Esophagus muscularis mucosa (tissue), 3 donors: ENCODE results near the gene ARHGAP6.

Experiments
- EP300 ChIP-seq: sonication (generic); formaldehyde crosslinking; IDR thresholded peaks from one replicate; pipeline ENCODE4 v1.6.1; 2017; ENCODE audit warnings: antibody characterized with exemption
- TF ChIP-seq, protein P1 (sequence below), 3 experiments: fragments of 200-600 bp in 2 of 3; fragments of 450-650 bp in 1 of 3; sonication (generic) in 2 of 3; IDR thresholded peaks; one replicate each; pipeline ENCODE4 v1.5.1; 2017 to 2019; ENCODE audit warnings: antibody characterized with exemption in 3 of 3, mild to moderate bottlenecking in 2 of 3, moderate library complexity in 1 of 3

DNA sequence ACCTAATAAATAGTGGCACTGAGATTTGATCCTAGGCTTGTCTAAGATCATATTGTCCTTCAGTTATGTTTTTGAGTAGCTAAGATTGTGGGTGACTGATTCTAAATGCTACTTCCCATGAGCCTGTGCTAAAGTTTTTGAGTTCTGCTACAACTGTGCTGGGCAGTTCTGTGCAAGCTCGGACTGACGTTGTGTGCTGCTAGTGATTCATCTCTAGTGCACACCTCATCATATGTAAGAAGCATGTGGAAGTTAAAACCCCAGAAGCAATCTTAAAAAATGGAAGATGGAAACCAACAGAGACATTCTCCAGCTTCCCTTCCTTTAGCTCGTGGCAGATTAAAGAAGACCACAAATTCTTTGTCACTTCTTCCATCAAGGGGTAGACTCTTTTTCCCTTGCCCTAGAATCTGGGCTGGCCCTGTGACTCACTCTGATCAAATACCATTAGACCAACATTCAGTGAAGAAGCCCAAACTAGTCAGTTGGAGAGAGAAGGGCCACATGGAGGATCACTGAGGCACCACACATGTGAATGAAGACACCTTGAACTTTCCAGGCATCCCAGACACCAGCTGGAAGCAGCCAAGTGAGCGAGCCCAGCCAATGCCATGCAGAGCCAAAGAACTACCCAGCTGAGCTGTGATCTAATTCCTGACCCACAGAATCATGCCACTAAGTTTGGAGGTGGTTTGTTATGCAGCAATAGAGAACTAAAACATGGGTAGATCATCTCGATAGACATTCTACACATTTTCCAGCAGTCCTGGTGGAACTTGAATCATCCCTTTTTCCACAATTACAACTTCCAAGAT is 16.8 kb downstream of the ARHGAP6 start:
- TF ChIP-seq, protein P1, sequence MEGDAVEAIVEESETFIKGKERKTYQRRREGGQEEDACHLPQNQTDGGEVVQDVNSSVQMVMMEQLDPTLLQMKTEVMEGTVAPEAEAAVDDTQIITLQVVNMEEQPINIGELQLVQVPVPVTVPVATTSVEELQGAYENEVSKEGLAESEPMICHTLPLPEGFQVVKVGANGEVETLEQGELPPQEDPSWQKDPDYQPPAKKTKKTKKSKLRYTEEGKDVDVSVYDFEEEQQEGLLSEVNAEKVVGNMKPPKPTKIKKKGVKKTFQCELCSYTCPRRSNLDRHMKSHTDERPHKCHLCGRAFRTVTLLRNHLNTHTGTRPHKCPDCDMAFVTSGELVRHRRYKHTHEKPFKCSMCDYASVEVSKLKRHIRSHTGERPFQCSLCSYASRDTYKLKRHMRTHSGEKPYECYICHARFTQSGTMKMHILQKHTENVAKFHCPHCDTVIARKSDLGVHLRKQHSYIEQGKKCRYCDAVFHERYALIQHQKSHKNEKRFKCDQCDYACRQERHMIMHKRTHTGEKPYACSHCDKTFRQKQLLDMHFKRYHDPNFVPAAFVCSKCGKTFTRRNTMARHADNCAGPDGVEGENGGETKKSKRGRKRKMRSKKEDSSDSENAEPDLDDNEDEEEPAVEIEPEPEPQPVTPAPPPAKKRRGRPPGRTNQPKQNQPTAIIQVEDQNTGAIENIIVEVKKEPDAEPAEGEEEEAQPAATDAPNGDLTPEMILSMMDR (IDR thresholded peaks at IDR 0.05) = no peak
- no peak for TF ChIP-seq EP300
